Measurements from ENCODE around the gene KNCN.

Gene KNCN

DNA sequence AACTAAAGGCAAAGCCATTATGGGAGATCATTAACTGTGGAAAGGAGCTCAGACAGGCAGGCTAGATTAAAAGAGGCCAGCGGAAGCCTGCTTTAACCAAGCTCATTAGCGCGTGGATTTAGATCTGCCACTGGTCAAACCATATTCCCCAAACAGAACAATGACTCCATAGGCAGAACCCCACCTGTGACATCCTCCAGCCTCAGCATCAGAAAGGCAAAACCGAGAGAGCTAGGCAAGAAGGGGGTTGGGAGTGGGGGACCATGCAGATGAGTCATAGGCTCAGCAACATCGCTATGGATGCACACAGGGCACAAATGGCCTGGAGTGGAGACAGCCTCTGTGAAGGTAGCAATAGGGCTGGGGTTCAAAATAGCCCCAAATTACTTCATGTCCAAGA is 32.0 kb upstream of the KNCN start:
- TF ChIP-seq EP300 (IDR thresholded peaks at IDR 0.05; ENCODE audit: borderline replicate concordance) (no peak), TEAD4 (IDR thresholded peaks at IDR 0.05) (no peak)

- TF ChIP-seq ZBTB7A (IDR thresholded peaks at IDR 0.05; ENCODE audit: low read depth): no peak
- no peak for TF ChIP-seq USF1 (IDR thresholded peaks at IDR 0.05)
Measured at GRCh38 chr1:46582972-46583371, 31.5 kb upstream of the KNCN start.

DNA sequence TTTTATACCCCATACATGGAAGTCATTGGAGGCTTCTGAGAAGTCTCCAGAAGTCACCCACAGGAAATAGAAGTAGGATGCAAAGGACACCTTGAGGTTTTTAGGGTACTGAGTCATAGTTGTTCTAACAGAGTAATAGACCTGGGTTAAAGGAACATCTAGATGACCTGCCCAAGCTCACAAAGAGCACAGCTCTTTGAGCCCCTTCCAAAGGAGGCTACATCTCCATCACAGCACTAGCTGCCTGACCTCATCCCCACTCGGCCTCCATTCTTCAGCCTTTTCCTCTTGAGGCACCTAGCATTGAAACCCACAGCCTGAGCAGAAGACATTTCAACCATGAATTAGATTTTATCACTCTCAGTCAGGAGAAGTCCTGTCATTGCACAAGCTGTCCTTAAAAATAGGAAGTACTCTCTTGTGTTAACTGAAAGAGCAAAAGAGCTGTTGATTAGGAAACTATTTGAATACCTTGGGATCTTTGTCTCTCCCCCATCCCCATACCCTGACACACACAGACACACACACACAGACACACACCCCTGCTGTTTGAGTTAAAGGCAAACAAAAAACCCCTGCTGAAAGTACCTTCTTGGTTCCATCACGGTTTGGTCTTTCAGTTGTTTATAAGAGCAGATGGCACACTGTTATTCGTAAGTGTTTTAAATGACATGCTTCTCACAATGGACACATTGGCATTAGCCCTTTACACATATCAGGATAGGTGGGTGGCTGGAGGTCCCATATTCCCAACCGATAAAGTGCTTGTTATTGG is 30.4 kb upstream of the KNCN start:
- no peak for TF ChIP-seq TAF1 (IDR thresholded peaks at IDR 0.05; ENCODE audit: low read depth)
- no peak for TF ChIP-seq ZBTB7A (IDR thresholded peaks at IDR 0.05; ENCODE audit: low read depth)
- no peak for TF ChIP-seq MAX (IDR thresholded peaks at IDR 0.05)
- TF ChIP-seq TEAD4 (IDR thresholded peaks at IDR 0.05): no peak
- TF ChIP-seq TCF12 (IDR thresholded peaks at IDR 0.05; ENCODE audit: low read depth): no peak

GRCh38 chr1:46580140-46580903 is 28.9 kb upstream of the KNCN start:
- no peak for TF ChIP-seq YY1 (IDR thresholded peaks at IDR 0.05; ENCODE audit: low read depth)
- no peak for TF ChIP-seq EP300 (IDR thresholded peaks at IDR 0.05; ENCODE audit: borderline replicate concordance)
- TF ChIP-seq MAX (IDR thresholded peaks at IDR 0.05): no peak
- no peak for TF ChIP-seq USF1 (IDR thresholded peaks at IDR 0.05)

- TF ChIP-seq TEAD4 (IDR thresholded peaks at IDR 0.05) (no peak), NFIC (IDR thresholded peaks at IDR 0.05) (no peak), YY1 (IDR thresholded peaks at IDR 0.05; ENCODE audit: low read depth) (no peak), RAD21 (IDR thresholded peaks at IDR 0.05; ENCODE audit: low read depth) (no peak), FOXM1 (IDR thresholded peaks at IDR 0.05; ENCODE audit: borderline replicate concordance, low read depth) (no peak), EGR1 (IDR thresholded peaks at IDR 0.05) (no peak), TCF12 (IDR thresholded peaks at IDR 0.05; ENCODE audit: low read depth) (no peak), USF1 (IDR thresholded peaks at IDR 0.05) (no peak), MAX (IDR thresholded peaks at IDR 0.05) (no peak), TAF1 (IDR thresholded peaks at IDR 0.05; ENCODE audit: low read depth) (no peak), EP300 (IDR thresholded peaks at IDR 0.05; ENCODE audit: borderline replicate concordance) (no peak), ZBTB7A (IDR thresholded peaks at IDR 0.05; ENCODE audit: low read depth) (no peak), CEBPB (IDR thresholded peaks at IDR 0.05) (no peak), CREB1 (IDR thresholded peaks at IDR 0.05; ENCODE audit: low read depth) (no peak)
- TF ChIP-seq, protein P1, sequence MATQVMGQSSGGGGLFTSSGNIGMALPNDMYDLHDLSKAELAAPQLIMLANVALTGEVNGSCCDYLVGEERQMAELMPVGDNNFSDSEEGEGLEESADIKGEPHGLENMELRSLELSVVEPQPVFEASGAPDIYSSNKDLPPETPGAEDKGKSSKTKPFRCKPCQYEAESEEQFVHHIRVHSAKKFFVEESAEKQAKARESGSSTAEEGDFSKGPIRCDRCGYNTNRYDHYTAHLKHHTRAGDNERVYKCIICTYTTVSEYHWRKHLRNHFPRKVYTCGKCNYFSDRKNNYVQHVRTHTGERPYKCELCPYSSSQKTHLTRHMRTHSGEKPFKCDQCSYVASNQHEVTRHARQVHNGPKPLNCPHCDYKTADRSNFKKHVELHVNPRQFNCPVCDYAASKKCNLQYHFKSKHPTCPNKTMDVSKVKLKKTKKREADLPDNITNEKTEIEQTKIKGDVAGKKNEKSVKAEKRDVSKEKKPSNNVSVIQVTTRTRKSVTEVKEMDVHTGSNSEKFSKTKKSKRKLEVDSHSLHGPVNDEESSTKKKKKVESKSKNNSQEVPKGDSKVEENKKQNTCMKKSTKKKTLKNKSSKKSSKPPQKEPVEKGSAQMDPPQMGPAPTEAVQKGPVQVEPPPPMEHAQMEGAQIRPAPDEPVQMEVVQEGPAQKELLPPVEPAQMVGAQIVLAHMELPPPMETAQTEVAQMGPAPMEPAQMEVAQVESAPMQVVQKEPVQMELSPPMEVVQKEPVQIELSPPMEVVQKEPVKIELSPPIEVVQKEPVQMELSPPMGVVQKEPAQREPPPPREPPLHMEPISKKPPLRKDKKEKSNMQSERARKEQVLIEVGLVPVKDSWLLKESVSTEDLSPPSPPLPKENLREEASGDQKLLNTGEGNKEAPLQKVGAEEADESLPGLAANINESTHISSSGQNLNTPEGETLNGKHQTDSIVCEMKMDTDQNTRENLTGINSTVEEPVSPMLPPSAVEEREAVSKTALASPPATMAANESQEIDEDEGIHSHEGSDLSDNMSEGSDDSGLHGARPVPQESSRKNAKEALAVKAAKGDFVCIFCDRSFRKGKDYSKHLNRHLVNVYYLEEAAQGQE (IDR thresholded peaks at IDR 0.05; ENCODE audit: low read depth): no peak
Measured at GRCh38 chr1:46577671-46578070, 26.2 kb upstream of the KNCN start.

GRCh38 chr1:46576596-46576995 is 25.1 kb upstream of the KNCN start:
- TF ChIP-seq TAF1 (IDR thresholded peaks at IDR 0.05; ENCODE audit: low read depth) (no peak), EGR1 (IDR thresholded peaks at IDR 0.05) (no peak), FOXM1 (IDR thresholded peaks at IDR 0.05; ENCODE audit: borderline replicate concordance, low read depth) (no peak), NFIC (IDR thresholded peaks at IDR 0.05) (no peak), MAX (IDR thresholded peaks at IDR 0.05) (no peak), CREB1 (IDR thresholded peaks at IDR 0.05; ENCODE audit: low read depth) (no peak), RAD21 (IDR thresholded peaks at IDR 0.05; ENCODE audit: low read depth) (no peak), TCF12 (IDR thresholded peaks at IDR 0.05; ENCODE audit: low read depth) (no peak), YY1 (IDR thresholded peaks at IDR 0.05; ENCODE audit: low read depth) (no peak), CEBPB (IDR thresholded peaks at IDR 0.05) (no peak), EP300 (IDR thresholded peaks at IDR 0.05; ENCODE audit: borderline replicate concordance) (no peak)

DNA sequence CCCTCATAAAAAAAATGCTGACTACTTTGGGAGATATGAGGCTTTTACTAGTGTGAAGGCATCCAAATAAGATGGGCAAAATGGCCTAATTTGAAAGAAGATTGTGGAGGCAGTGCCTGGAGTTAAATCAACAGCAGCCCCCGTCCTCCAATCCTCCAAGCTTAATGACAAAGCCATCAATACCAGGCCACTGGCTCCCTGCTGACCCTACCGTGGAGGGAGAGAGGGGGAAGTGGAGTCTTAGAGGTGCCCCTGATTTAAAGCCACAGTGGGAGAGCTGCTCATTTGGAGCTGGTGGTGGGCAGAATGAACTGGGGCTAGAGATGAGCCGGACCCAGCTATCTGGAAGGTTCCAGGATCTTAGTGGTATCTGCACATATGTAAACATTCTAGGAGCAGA is 24.3 kb upstream of the KNCN start:
- TF ChIP-seq CREB1 (IDR thresholded peaks at IDR 0.05; ENCODE audit: low read depth) (no peak), TCF12 (IDR thresholded peaks at IDR 0.05; ENCODE audit: low read depth) (no peak), NFIC (IDR thresholded peaks at IDR 0.05) (no peak), TEAD4 (IDR thresholded peaks at IDR 0.05) (no peak), ZBTB7A (IDR thresholded peaks at IDR 0.05; ENCODE audit: low read depth) (no peak), USF1 (IDR thresholded peaks at IDR 0.05) (no peak), YY1 (IDR thresholded peaks at IDR 0.05; ENCODE audit: low read depth) (no peak), EP300 (IDR thresholded peaks at IDR 0.05; ENCODE audit: borderline replicate concordance) (no peak), CEBPB (IDR thresholded peaks at IDR 0.05) (no peak), TAF1 (IDR thresholded peaks at IDR 0.05; ENCODE audit: low read depth) (no peak), FOXM1 (IDR thresholded peaks at IDR 0.05; ENCODE audit: borderline replicate concordance, low read depth) (no peak), EGR1 (IDR thresholded peaks at IDR 0.05) (no peak), RAD21 (IDR thresholded peaks at IDR 0.05; ENCODE audit: low read depth) (no peak), MAX (IDR thresholded peaks at IDR 0.05) (no peak)
- TF ChIP-seq, protein P1 (IDR thresholded peaks at IDR 0.05; ENCODE audit: low read depth): no peak
